Osteocyte (in vitro differentiated cells): Measurements from ENCODE around the gene INS. TPM values are rescaled to one million over a fixed set of nuclear protein-coding genes. Genes with fewer than 3 reads are reported as not detected.
A peak's percentile ranks its signal among the peaks of the same experiment; 100 is the strongest.

Source experiments
- DNase-seq: peaks from one replicate; pipeline ENCODE4 v3.0.0; 2021; ENCODE audit warnings: mixed read lengths; ENCODE audit not compliant: unreplicated experiment; ENCODE audit errors: extremely low spot score
- H3K27ac Mint-ChIP-seq: one replicate; pipeline ENCODE4 v1.8.0; 2021; ENCODE audit warnings: mild to moderate bottlenecking, mixed read lengths; ENCODE audit not compliant: unreplicated experiment
- H3K27me3 Mint-ChIP-seq: one replicate; pipeline ENCODE4 v1.8.0; 2021; ENCODE audit warnings: mixed read lengths; ENCODE audit not compliant: unreplicated experiment
- H3K36me3 Mint-ChIP-seq: one replicate; pipeline ENCODE4 v1.8.0; 2021; ENCODE audit warnings: mixed read lengths; ENCODE audit not compliant: unreplicated experiment
- H3K4me1 Mint-ChIP-seq: one replicate; pipeline ENCODE4 v1.8.0; 2021; ENCODE audit warnings: mixed read lengths; ENCODE audit not compliant: unreplicated experiment
- H3K4me3 Mint-ChIP-seq: one replicate; pipeline ENCODE4 v1.8.0; 2021; ENCODE audit warnings: mild to moderate bottlenecking, moderate library complexity, mixed read lengths; ENCODE audit not compliant: unreplicated experiment
- H3K9me3 Mint-ChIP-seq: one replicate; pipeline ENCODE4 v1.8.0; 2021; ENCODE audit warnings: mixed read lengths; ENCODE audit not compliant: unreplicated experiment
- CTCF ChIP-seq: fragments of 200-600 bp; sonication (generic); IDR thresholded peaks from 2 replicates; pipeline ENCODE4 v1.5.0; 2021; ENCODE audit warnings: antibody characterized with exemption, mild to moderate bottlenecking, moderate library complexity
- total RNA-seq: library from RNA; stranded (reverse); gene quantifications from 2 replicates; pipeline ENCODE4 v1.2.1, GENCODE V29; 2021

The INS gene
- total RNA-seq, 1 donor from 2014 or later: not detected

- H3K9me3 Mint-ChIP-seq: no peaks in the 10 kb centered on the region
- TF ChIP-seq CTCF: no peak
- no peak overlapping the region for H3K4me3 Mint-ChIP-seq
- H3K4me1 Mint-ChIP-seq: no peaks in the 10 kb centered on the region
- H3K36me3 Mint-ChIP-seq: no peaks in the 10 kb centered on the region
- DNase-seq: no peak
- H3K27ac Mint-ChIP-seq: no peak overlapping the region
- no peaks in the 10 kb centered on the region for H3K27me3 Mint-ChIP-seq
Observed at GRCh38 chr11:2168286-2169004, 7.4 kb upstream of the INS start.

- Mint-ChIP-seq H3K27me3 (no peaks in the 10 kb centered on the region), H3K36me3 (no peaks in the 10 kb centered on the region), H3K9me3 (no peaks in the 10 kb centered on the region), H3K27ac (no peak overlapping the region), H3K4me1 (no peaks in the 10 kb centered on the region), H3K4me3 (no peak overlapping the region)
- no peak for DNase-seq
- no peak for TF ChIP-seq CTCF
Observed at GRCh38 chr11:2167141-2168045, 6.4 kb upstream of the INS start.

GRCh38 chr11:2166091-2166851 lies 5.3 kb upstream of the INS start:
- peak; percentile 48 for TF ChIP-seq CTCF
- no peaks in the 10 kb centered on the region for H3K4me1 Mint-ChIP-seq
- H3K9me3 Mint-ChIP-seq: no peaks in the 10 kb centered on the region
- H3K36me3 Mint-ChIP-seq: no peaks in the 10 kb centered on the region
- no peak overlapping the region for H3K4me3 Mint-ChIP-seq
- no peaks in the 10 kb centered on the region for H3K27me3 Mint-ChIP-seq
- H3K27ac Mint-ChIP-seq: no peak overlapping the region
- no peak for DNase-seq

GRCh38 chr11:2165571-2165970 lies 4.6 kb upstream of the INS start:
- H3K27ac Mint-ChIP-seq: no peak overlapping the region
- H3K4me1 Mint-ChIP-seq: no peaks in the 10 kb centered on the region
- no peak for DNase-seq
- H3K4me3 Mint-ChIP-seq: no peak overlapping the region
- no peaks in the 10 kb centered on the region for H3K9me3 Mint-ChIP-seq
- no peak for TF ChIP-seq CTCF
- no peaks in the 10 kb centered on the region for H3K27me3 Mint-ChIP-seq
- H3K36me3 Mint-ChIP-seq: no peaks in the 10 kb centered on the region
